Measurements from ENCODE around the gene CFAP97D2.
"Not testable (repeated sequence)": the region's sequence is repeated elsewhere in the genome, so short reads cannot be mapped to it uniquely, and the experiment has no call there.

CFAP97D2 gene

GRCh38 chr13:114158869-114159666 lies 20.0 kb upstream of the CFAP97D2 start:
- not testable (repeated sequence) for DNase-seq

GRCh38 chr13:114161028-114161556 lies 18.0 kb upstream of the CFAP97D2 start:
- no peak for DNase-seq

- DNase-seq, result peak; percentile 81 to 84
Measured at GRCh38 chr13:114161644-114162532, 17.2 kb upstream of the CFAP97D2 start.

- DNase-seq, result no peak
Measured at GRCh38 chr13:114162533-114162922, 16.5 kb upstream of the CFAP97D2 start.

GRCh38 chr13:114164053-114164452 lies 15.0 kb upstream of the CFAP97D2 start:
- no peak for DNase-seq

- no peak for DNase-seq
Measured at GRCh38 chr13:114164681-114165429, 14.2 kb upstream of the CFAP97D2 start.

- no peak for DNase-seq
Measured at GRCh38 chr13:114166381-114167131, 12.5 kb upstream of the CFAP97D2 start.

GRCh38 chr13:114167426-114167825 lies 11.6 kb upstream of the CFAP97D2 start:
- DNase-seq, result no peak

- no peak for DNase-seq
Measured at GRCh38 chr13:114167885-114168284, 11.2 kb upstream of the CFAP97D2 start.

- DNase-seq, result no peak
Measured at GRCh38 chr13:114173272-114173671, 5.8 kb upstream of the CFAP97D2 start.

- DNase-seq, result no peak
Measured at GRCh38 chr13:114173745-114174144, 5.3 kb upstream of the CFAP97D2 start.

GRCh38 chr13:114174529-114174961 lies 4.5 kb upstream of the CFAP97D2 start:
- peak in 1 of 2 experiments; percentile 6 for DNase-seq

- not testable (repeated sequence) for DNase-seq
Measured at GRCh38 chr13:114176359-114176902, 2.6 kb upstream of the CFAP97D2 start.

GRCh38 chr13:114177245-114178010 lies 1.6 kb upstream of the CFAP97D2 start:
- no peak for DNase-seq

- DNase-seq, result no peak
Measured at GRCh38 chr13:114185182-114185971, 6.3 kb downstream of the CFAP97D2 start.

- DNase-seq, result no peak
Measured at GRCh38 chr13:114194853-114195252, 15.8 kb downstream of the CFAP97D2 start.

- no peak for DNase-seq
Measured at GRCh38 chr13:114196629-114197028, 17.6 kb downstream of the CFAP97D2 start.

- DNase-seq, result no peak
Measured at GRCh38 chr13:114198556-114198955, 19.5 kb downstream of the CFAP97D2 start.

GRCh38 chr13:114199526-114199925 lies 20.5 kb downstream of the CFAP97D2 start:
- not testable (repeated sequence) for DNase-seq

GRCh38 chr13:114199954-114200353 lies 20.9 kb downstream of the CFAP97D2 start:
- DNase-seq, result no peak
